HepG2 (cell line): ENCODE measurements around the gene CLIP2. TPM values are rescaled to one million over a fixed set of nuclear protein-coding genes. Genes with fewer than 3 reads are reported as not detected.

Source experiments
- CBX5 ChIP-seq: sonication (generic); formaldehyde crosslinking; IDR thresholded peaks from 2 replicates; pipeline ENCODE4 v1.4.0; 2020; ENCODE audit warnings: missing genetic modification reagents, borderline replicate concordance
- DNMT3B ChIP-seq: conservative IDR thresholded peaks from 2 replicates; pipeline ENCODE4 v1.6.1; 2016; ENCODE audit warnings: missing biosample characterization, control low read depth
- IKZF4 ChIP-seq: sonication (generic); formaldehyde crosslinking; IDR thresholded peaks from 2 replicates; pipeline ENCODE4 v1.5.1; 2020; ENCODE audit warnings: borderline replicate concordance, mild to moderate bottlenecking, low read depth, missing genetic modification reagents; ENCODE audit errors: not compliant biosample characterization
- KIAA2018 ChIP-seq: sonication (generic); formaldehyde crosslinking; IDR thresholded peaks from 2 replicates; pipeline ENCODE4 v1.5.0; 2020; ENCODE audit warnings: mild to moderate bottlenecking, missing genetic modification reagents, borderline replicate concordance
- NKX3-1 ChIP-seq: sonication (generic); formaldehyde crosslinking; IDR thresholded peaks from 2 replicates; pipeline ENCODE4 v1.5.0; 2020; ENCODE audit warnings: missing genetic modification reagents
- SALL1 ChIP-seq: sonication (generic); formaldehyde crosslinking; IDR thresholded peaks from 2 replicates; pipeline ENCODE4 v1.8.0; 2022; ENCODE audit warnings: mild to moderate bottlenecking, missing genetic modification reagents
- ZNF414 ChIP-seq: sonication (generic); formaldehyde crosslinking; IDR thresholded peaks from 2 replicates; pipeline ENCODE4 v1.5.0; 2020; ENCODE audit warnings: missing genetic modification reagents
- ZNF687 ChIP-seq: sonication (generic); formaldehyde crosslinking; IDR thresholded peaks from 2 replicates; pipeline ENCODE4 v1.5.1; 2020; ENCODE audit warnings: mild to moderate bottlenecking, missing genetic modification reagents, moderate library complexity
- ZNF713 ChIP-seq: sonication (generic); formaldehyde crosslinking; IDR thresholded peaks from 2 replicates; pipeline ENCODE4 v1.4.0; 2020; ENCODE audit warnings: mild to moderate bottlenecking, missing genetic modification reagents
- ZNF839 ChIP-seq: sonication (generic); formaldehyde crosslinking; IDR thresholded peaks from 2 replicates; pipeline ENCODE4 v1.4.0; 2020; ENCODE audit warnings: missing genetic modification reagents, mild to moderate bottlenecking, borderline replicate concordance
- polyA plus RNA-seq, 8 experiments: library from polyadenylated mRNA; depleted of rRNA in 3 of 8; stranded (reverse) in 7 of 8; unstranded in 1 of 8; fragments of >200 nt; fragmentation: Illumina TruSeq in 4 of 8; extraction: Trizol in 4 of 8; gene quantifications; 2 replicates each; pipeline versions ENCODE4 v1.2.1 to v1.2.3, GENCODE V29; 2011 to 2016; ENCODE audit warnings: low read depth in 4 of 8, missing spikeins in 1 of 8, mixed read lengths in 1 of 8; ENCODE audit not compliant: insufficient read depth in 1 of 8
- total RNA-seq, 5 experiments: library from RNA; depleted of rRNA; stranded (reverse); fragments of >200 nt; fragmentation: Illumina TruSeq; extraction: Trizol; gene quantifications; 2 replicates each; pipeline ENCODE4 v1.2.3, GENCODE V29; 2016; ENCODE audit warnings: low read depth in 1 of 5

CLIP2 gene
- total and polyA plus RNA-seq, 2 of the 13 experiments (the other 11 are each of a cell fraction or from before 2014, with no cell fraction given), result 6.5 to 17.4 TPM

GRCh38 chr7:74289018-74289658 is at the start of gene CLIP2 (continued):
- TF ChIP-seq KIAA2018 (no peak), NKX3-1 (CRISPR knock-in tag) (no peak), IKZF4 (CRISPR knock-in tag) (no peak), SALL1 (0 out of 2 replicates have a peak, but pooled peaks have one; percentile 29), ZNF713 (CRISPR knock-in tag) (no peak), DNMT3B (CRISPR knock-in tag) (no peak), CBX5 (peak; percentile 41; the same call in 1 of the 2 replicates), ZNF414 (CRISPR knock-in tag) (no peak), ZNF839 (CRISPR knock-in tag) (no peak), ZNF687 (peak; percentile 42)
